ENCODE measurements around the gene RARB.

DNA sequence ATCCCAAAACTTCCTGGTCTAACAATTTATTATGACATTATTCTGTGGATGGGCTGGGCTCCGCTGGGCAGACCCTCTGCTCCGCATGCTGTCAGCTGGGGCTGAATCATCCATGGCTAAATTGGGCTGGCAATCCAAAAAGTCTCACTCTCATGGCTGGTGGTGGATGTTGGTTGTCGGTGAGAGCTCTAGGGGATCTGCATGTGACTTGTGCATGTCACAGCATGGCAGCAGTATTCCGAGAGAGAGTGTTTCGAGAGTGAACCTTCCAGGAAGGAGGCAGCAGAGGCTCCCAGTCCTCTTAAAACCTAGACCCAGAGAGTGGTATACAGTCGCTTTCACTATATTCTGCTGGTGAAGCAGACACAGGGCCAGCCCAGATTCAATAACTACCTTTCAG, 9.9 kb downstream of the RARB start:
- TF ChIP-seq SIX4 (CRISPR knock-in tag; IDR thresholded peaks at IDR 0.05) (no peak), SMC3 (IDR thresholded peaks at IDR 0.05; ENCODE audit: low read length) (no peak)
- TF ChIP-seq, protein P1, sequence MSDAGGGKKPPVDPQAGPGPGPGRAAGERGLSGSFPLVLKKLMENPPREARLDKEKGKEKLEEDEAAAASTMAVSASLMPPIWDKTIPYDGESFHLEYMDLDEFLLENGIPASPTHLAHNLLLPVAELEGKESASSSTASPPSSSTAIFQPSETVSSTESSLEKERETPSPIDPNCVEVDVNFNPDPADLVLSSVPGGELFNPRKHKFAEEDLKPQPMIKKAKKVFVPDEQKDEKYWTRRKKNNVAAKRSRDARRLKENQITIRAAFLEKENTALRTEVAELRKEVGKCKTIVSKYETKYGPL (CRISPR knock-in tag; IDR thresholded peaks at IDR 0.05): no peak

Data from HepG2 (cell line).